Activated B cell treated with CpG ODN at 0.5 μM for 24 hours (primary cell): ENCODE results near the gene WHAMM. TPM values are rescaled to one million over a fixed set of nuclear protein-coding genes. Genes with fewer than 3 reads are reported as not detected.

Experiments
- ATAC-seq: fragments of 200-7000 bp; cut with Tn5 transposase; one replicate; pipeline ENCODE4 v1.10.0; 2021; ENCODE audit warnings: low read depth, mild to moderate bottlenecking, moderate library complexity
- CTCF ChIA-PET: fragments of 350-600 bp; sonication (Branson Sonifier 250); formaldehyde crosslinking; loops from one replicate; lab custom pipeline; 2021; ENCODE audit warnings: antibody characterized with exemption; lab: Charles Lee
- POLR2A ChIA-PET: fragments of 350-600 bp; sonication (Branson Sonifier 250); formaldehyde crosslinking; loops from one replicate; lab custom pipeline; 2021; ENCODE audit warnings: antibody characterized with exemption; lab: Charles Lee
- DNase-seq: peaks from one replicate; pipeline ENCODE4 v3.0.0; 2022
- H3K27ac Mint-ChIP-seq: one replicate; pipeline ENCODE4 v1.8.0; 2020; ENCODE audit warnings: mixed read lengths
- H3K27me3 Mint-ChIP-seq: one replicate; pipeline ENCODE4 v1.8.0; 2021; ENCODE audit warnings: mixed read lengths
- H3K36me3 Mint-ChIP-seq: one replicate; pipeline ENCODE4 v1.8.0; 2021; ENCODE audit warnings: low read depth, mixed read lengths
- H3K4me1 Mint-ChIP-seq: one replicate; pipeline ENCODE4 v1.8.0; 2021; ENCODE audit warnings: mixed read lengths
- H3K4me3 Mint-ChIP-seq: one replicate; pipeline ENCODE4 v1.8.0; 2020; ENCODE audit warnings: mild to moderate bottlenecking, mixed read lengths
- H3K9me3 Mint-ChIP-seq: one replicate; pipeline ENCODE4 v1.8.0; 2020; ENCODE audit warnings: mixed read lengths
- intact Hi-C: fragments of 100-400 bp; cut with micrococcal nuclease; formaldehyde crosslinking; loops from one replicate; pipeline ENCODE4 v1.15.1; 2024
- total RNA-seq: library from RNA; stranded (reverse); gene quantifications from 2 replicates; pipeline ENCODE4 v1.2.3, GENCODE V29; 2022
- TF ChIP-seq, protein P1 (sequence below): fragments of 200-600 bp; IDR thresholded peaks from one replicate; pipeline ENCODE4 v1.8.0; 2022; ENCODE audit warnings: antibody characterized with exemption, mild to moderate bottlenecking

The WHAMM gene
- total RNA-seq, 1 donor from 2014 or later = 18.7 TPM

DNA sequence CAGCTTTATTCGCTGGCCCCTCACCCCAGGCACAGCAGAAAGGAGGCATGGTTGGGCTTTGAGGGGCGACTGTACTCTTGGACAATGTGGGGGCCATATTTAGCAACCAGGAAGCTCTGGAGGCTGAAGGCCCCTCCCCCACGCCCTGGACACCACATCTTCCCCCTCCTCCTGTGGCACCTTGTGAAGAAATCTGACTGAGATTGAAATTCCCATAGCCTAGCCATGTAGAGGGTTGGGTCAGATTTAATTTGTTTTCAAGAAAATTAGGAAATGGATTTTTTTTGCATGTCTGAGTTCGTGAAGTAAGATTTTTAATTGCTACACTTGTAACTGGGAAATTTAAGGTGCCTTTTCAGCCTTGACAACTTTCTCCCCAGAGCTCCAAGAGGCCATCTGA lies 28.1 kb upstream of the WHAMM start:
- no peak for ATAC-seq
- CTCF ChIA-PET = no interaction called here
- TF ChIP-seq, protein P1, sequence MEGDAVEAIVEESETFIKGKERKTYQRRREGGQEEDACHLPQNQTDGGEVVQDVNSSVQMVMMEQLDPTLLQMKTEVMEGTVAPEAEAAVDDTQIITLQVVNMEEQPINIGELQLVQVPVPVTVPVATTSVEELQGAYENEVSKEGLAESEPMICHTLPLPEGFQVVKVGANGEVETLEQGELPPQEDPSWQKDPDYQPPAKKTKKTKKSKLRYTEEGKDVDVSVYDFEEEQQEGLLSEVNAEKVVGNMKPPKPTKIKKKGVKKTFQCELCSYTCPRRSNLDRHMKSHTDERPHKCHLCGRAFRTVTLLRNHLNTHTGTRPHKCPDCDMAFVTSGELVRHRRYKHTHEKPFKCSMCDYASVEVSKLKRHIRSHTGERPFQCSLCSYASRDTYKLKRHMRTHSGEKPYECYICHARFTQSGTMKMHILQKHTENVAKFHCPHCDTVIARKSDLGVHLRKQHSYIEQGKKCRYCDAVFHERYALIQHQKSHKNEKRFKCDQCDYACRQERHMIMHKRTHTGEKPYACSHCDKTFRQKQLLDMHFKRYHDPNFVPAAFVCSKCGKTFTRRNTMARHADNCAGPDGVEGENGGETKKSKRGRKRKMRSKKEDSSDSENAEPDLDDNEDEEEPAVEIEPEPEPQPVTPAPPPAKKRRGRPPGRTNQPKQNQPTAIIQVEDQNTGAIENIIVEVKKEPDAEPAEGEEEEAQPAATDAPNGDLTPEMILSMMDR = no peak

DNA sequence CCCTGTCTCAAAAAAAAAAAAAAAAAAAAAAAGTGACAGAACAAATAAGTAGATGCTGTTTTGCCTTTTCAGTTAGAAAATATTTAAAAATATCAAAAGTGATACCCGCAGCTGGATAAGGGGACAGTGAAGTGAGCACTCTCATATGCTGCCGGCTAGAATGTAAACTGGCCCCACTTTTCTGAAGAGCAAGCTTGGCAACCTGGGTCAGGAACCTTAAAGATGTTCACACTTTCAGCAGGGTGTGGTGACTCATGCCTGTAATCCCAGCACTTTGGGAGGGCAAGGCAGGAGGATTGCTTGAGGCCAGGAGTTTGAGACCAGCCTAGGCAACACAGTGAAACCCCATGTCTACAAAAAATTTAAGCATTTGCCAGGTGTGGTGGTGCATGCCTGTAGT lies 20.9 kb upstream of the WHAMM start:
- no peak overlapping the region for H3K4me3 Mint-ChIP-seq
- ATAC-seq (no peak), DNase-seq (no peak)
- no peaks in the 10 kb centered on the region for H3K36me3 Mint-ChIP-seq
- POLR2A ChIA-PET = no interaction called here
- TF ChIP-seq, protein P1 = no peak
- intact Hi-C loops = no loop called here
- peaks cover 6% of the 10 kb centered on the region for H3K27me3 Mint-ChIP-seq
- CTCF ChIA-PET = no interaction called here
- no peak overlapping the region for H3K27ac Mint-ChIP-seq
- H3K4me1 Mint-ChIP-seq = no peaks in the 10 kb centered on the region
- peaks cover 8% of the 10 kb centered on the region for H3K9me3 Mint-ChIP-seq

More for the DNA sequence above, 28.1 kb upstream of the WHAMM start:
- Mint-ChIP-seq H3K36me3 (no peaks in the 10 kb centered on the region), H3K27me3 (peaks cover 6% of the 10 kb centered on the region), H3K27ac (no peak overlapping the region), H3K4me3 (no peak overlapping the region), H3K9me3 (no peaks in the 10 kb centered on the region), H3K4me1 (no peaks in the 10 kb centered on the region)
- POLR2A ChIA-PET = interaction anchor here (0.6 kb wide), 1 partner anchor 31 kb away, joined by 3 read pairs; no protein-coding TSS in a partner anchor
- no peak for DNase-seq
- intact Hi-C loops = no loop called here

DNA sequence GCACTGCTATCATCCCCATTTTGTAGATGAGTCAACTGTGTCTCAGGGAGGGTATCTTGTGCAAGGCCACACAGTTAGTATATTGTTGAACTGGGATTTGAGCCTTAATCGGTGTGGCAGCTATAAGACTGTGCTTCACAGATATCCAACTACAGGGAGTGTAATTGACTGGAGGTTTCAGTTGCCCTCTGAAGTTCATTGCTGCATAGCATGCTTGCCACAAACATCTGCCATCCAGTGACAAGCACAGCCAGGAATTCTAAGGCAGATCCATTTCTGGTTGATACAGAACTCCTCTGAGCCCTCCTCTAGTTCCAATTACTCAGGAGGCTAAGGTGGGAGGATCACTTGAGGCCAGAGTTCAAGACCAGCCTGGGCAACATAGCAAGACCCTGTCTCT lies 19.9 kb upstream of the WHAMM start:
- Mint-ChIP-seq H3K27ac (no peak overlapping the region), H3K36me3 (no peaks in the 10 kb centered on the region), H3K9me3 (peaks cover 15% of the 10 kb centered on the region), H3K4me1 (no peaks in the 10 kb centered on the region), H3K4me3 (no peak overlapping the region), H3K27me3 (peaks cover 4% of the 10 kb centered on the region)
- intact Hi-C loops = no loop called here
- CTCF ChIA-PET = no interaction called here
- TF ChIP-seq, protein P1 = no peak
- POLR2A ChIA-PET = no interaction called here
- DNase-seq (no peak), ATAC-seq (no peak)

- Mint-ChIP-seq H3K27me3 (peaks cover 4% of the 10 kb centered on the region), H3K4me1 (no peaks in the 10 kb centered on the region), H3K9me3 (peaks cover 17% of the 10 kb centered on the region), H3K36me3 (no peaks in the 10 kb centered on the region), H3K4me3 (no peak overlapping the region), H3K27ac (no peak overlapping the region)
- intact Hi-C loops = no loop called here
- ChIA-PET CTCF (no interaction called here), POLR2A (no interaction called here)
- TF ChIP-seq, protein P1 = no peak
- ATAC-seq = no peak
- DNase-seq = no peak
These were observed 19.1 kb upstream of the WHAMM start for GRCh38 chr15:82790321-82790720.

DNA sequence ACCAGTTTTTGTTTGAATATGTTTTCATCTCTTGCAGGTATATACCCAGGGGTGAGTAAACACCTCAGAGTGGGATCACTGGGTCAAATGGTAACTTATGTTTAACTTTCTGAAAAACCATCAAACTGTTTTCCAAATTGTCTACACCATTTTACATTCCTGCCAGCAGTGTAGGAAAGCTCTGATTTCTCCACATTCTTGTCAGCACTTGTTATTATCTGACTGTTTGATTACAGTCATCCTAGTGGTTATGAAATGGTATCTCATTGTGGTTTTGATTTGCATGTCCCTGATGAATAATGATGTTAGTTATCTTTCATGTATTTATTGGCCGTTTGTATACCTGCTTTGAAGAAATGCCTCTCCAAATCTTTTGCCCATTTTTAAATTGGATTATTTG lies 17.4 kb upstream of the WHAMM start:
- H3K4me1 Mint-ChIP-seq = no peaks in the 10 kb centered on the region
- H3K27ac Mint-ChIP-seq = no peak overlapping the region
- ChIA-PET POLR2A (no interaction called here), CTCF (no interaction called here)
- intact Hi-C loops = no loop called here
- H3K36me3 Mint-ChIP-seq = no peaks in the 10 kb centered on the region
- no peak overlapping the region for H3K4me3 Mint-ChIP-seq
- DNase-seq (no peak), ATAC-seq (no peak)
- H3K9me3 Mint-ChIP-seq = peaks cover 17% of the 10 kb centered on the region
- no peaks in the 10 kb centered on the region for H3K27me3 Mint-ChIP-seq
- TF ChIP-seq, protein P1 = no peak
